A204.1 (cell line): ENCODE results near the gene C8G.

Source experiments
- FAIRE-seq: peaks from 2 replicates; lab custom pipeline; 2012; peaks lifted over from hg19 to GRCh38; lab: Jason Lieb, UNC

C8G gene

GRCh38 chr9:136944519-136945332 lies at the start of gene C8G, which contains the start of gene FBXW5:
TSS of gene C8G (plus strand) at chr9:136945243. CDS start at chr9:136945321, 78 bp downstream.
TSS of gene FBXW5 (minus strand) at chr9:136944738. CDS start at chr9:136944083, 655 bp downstream.
- no peak for FAIRE-seq

GRCh38 chr9:136896027-136896426 lies 49.0 kb upstream of the C8G start:
- FAIRE-seq, result no peak

GRCh38 chr9:136898483-136899100 lies 46.5 kb upstream of the C8G start:
- FAIRE-seq, result no peak

GRCh38 chr9:136899196-136899595 lies 45.8 kb upstream of the C8G start:
- no peak for FAIRE-seq

- no peak for FAIRE-seq
Measured at GRCh38 chr9:136900556-136900955, 44.5 kb upstream of the C8G start.

- no peak for FAIRE-seq
Measured at GRCh38 chr9:136900988-136901515, 44.0 kb upstream of the C8G start.

- FAIRE-seq, result no peak
Measured at GRCh38 chr9:136901516-136902258, 43.4 kb upstream of the C8G start.

- FAIRE-seq, result no peak
Measured at GRCh38 chr9:136902259-136902821, 42.7 kb upstream of the C8G start.

GRCh38 chr9:136903041-136903554 lies 41.9 kb upstream of the C8G start:
- no peak for FAIRE-seq

GRCh38 chr9:136906266-136906665 lies 38.8 kb upstream of the C8G start:
- no peak for FAIRE-seq

- no peak for FAIRE-seq
Measured at GRCh38 chr9:136907011-136907914, 37.8 kb upstream of the C8G start.

GRCh38 chr9:136910197-136910900 lies 34.7 kb upstream of the C8G start:
- FAIRE-seq, result no peak

- no peak for FAIRE-seq
Measured at GRCh38 chr9:136910901-136911245, 34.2 kb upstream of the C8G start.

- FAIRE-seq, result no peak
Measured at GRCh38 chr9:136913701-136914438, 31.2 kb upstream of the C8G start.

GRCh38 chr9:136915632-136916329 lies 29.3 kb upstream of the C8G start:
- no peak for FAIRE-seq

- no peak for FAIRE-seq
Measured at GRCh38 chr9:136916330-136917184, 28.5 kb upstream of the C8G start.

GRCh38 chr9:136917902-136918301 lies 27.1 kb upstream of the C8G start:
- FAIRE-seq, result no peak

GRCh38 chr9:136920069-136920468 lies 25.0 kb upstream of the C8G start:
- no peak for FAIRE-seq
